Iris pigment epithelial cell (primary cell): ENCODE measurements around the gene IL18BP.

ENCODE experiments used
- DNase-seq: peaks from one replicate; pipeline ENCODE4 v3.0.0-alpha.2; 2011; ENCODE audit warnings: low read depth

The IL18BP gene

GRCh38 chr11:71998649-71999310, at the start of gene IL18BP:
Gene IL18BP, plus strand, starts transcription at chr11:71998909. Its CDS starts 1,076 bp downstream, at chr11:71999985.
- DNase-seq, result no peak

- no peak for DNase-seq
These were observed 49.7 kb upstream of the IL18BP start for GRCh38 chr11:71949034-71949433.

- DNase-seq, result no peak
These were observed 46.9 kb upstream of the IL18BP start for GRCh38 chr11:71951741-71952310.

GRCh38 chr11:71955898-71956456, 42.7 kb upstream of the IL18BP start:
- DNase-seq, result no peak

GRCh38 chr11:71962428-71963038, 36.2 kb upstream of the IL18BP start:
- peak; percentile 82 for DNase-seq

- DNase-seq, result no peak
These were observed 35.2 kb upstream of the IL18BP start for GRCh38 chr11:71963468-71963867.

GRCh38 chr11:71964641-71965040, 34.1 kb upstream of the IL18BP start:
- DNase-seq, result no peak

- DNase-seq, result no peak
These were observed 27.0 kb upstream of the IL18BP start for GRCh38 chr11:71971680-71972079.

- DNase-seq, result no peak
These were observed 22.2 kb upstream of the IL18BP start for GRCh38 chr11:71976551-71976950.

- DNase-seq, result no peak
These were observed 21.6 kb upstream of the IL18BP start for GRCh38 chr11:71977090-71977489.

GRCh38 chr11:71977743-71978418, 20.8 kb upstream of the IL18BP start:
- peak; percentile 38 for DNase-seq

- DNase-seq, result no peak
These were observed 19.6 kb upstream of the IL18BP start for GRCh38 chr11:71979094-71979493.

- DNase-seq, result no peak
These were observed 19.1 kb upstream of the IL18BP start for GRCh38 chr11:71979602-71980001.

GRCh38 chr11:71986131-71986530, 12.6 kb upstream of the IL18BP start:
- DNase-seq, result no peak

GRCh38 chr11:71987521-71987920, 11.2 kb upstream of the IL18BP start:
- DNase-seq, result no peak

- DNase-seq, result peak; percentile 72
These were observed 10.7 kb upstream of the IL18BP start for GRCh38 chr11:71988050-71988449.

GRCh38 chr11:71990701-71991100, 8.0 kb upstream of the IL18BP start:
- DNase-seq, result no peak

GRCh38 chr11:71991494-71991893, 7.2 kb upstream of the IL18BP start:
- DNase-seq, result no peak

GRCh38 chr11:71992136-71992730, 6.5 kb upstream of the IL18BP start:
- no peak for DNase-seq

- no peak for DNase-seq
These were observed 3.9 kb upstream of the IL18BP start for GRCh38 chr11:71994786-71995185.

- no peak for DNase-seq
These were observed 2.9 kb upstream of the IL18BP start for GRCh38 chr11:71995726-71996291.

GRCh38 chr11:71996517-71996916, 2.2 kb upstream of the IL18BP start:
- DNase-seq, result no peak
